GM20000 (cell line): ENCODE results near the gene ISL1.

Source experiments
- DNase-seq: peaks from one replicate; pipeline ENCODE4 v3.0.0; 2012; ENCODE audit warnings: low spot score
- TF ChIP-seq, protein P1 (sequence below): IDR thresholded peaks from 2 replicates; pipeline ENCODE4 v1.5.1; 2012; ENCODE audit warnings: mild to moderate bottlenecking, control low read depth; ENCODE audit errors: extremely low read depth, missing control alignments

Gene ISL1

DNA sequence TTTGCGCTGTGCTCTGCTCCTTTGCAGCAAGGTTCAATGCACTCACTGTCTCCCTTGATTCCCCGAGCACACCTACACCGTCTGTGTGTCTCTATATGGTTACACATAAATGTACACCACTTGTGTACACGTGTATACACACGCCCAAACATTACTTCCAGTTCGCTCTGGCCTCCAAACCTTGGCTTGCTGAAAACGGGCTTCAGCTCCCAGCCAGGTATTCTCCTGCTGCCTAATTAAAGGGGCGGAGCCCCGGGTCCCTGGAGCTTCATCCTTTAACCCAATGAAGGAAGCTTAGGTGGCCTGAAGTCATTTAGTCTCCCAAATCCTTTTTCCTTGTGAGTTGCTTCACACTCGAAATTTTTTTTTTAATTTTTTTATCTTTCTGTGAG is 4.6 kb downstream of the ISL1 start:
- TF ChIP-seq, protein P1, sequence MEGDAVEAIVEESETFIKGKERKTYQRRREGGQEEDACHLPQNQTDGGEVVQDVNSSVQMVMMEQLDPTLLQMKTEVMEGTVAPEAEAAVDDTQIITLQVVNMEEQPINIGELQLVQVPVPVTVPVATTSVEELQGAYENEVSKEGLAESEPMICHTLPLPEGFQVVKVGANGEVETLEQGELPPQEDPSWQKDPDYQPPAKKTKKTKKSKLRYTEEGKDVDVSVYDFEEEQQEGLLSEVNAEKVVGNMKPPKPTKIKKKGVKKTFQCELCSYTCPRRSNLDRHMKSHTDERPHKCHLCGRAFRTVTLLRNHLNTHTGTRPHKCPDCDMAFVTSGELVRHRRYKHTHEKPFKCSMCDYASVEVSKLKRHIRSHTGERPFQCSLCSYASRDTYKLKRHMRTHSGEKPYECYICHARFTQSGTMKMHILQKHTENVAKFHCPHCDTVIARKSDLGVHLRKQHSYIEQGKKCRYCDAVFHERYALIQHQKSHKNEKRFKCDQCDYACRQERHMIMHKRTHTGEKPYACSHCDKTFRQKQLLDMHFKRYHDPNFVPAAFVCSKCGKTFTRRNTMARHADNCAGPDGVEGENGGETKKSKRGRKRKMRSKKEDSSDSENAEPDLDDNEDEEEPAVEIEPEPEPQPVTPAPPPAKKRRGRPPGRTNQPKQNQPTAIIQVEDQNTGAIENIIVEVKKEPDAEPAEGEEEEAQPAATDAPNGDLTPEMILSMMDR = no peak
- no peak for DNase-seq

DNA sequence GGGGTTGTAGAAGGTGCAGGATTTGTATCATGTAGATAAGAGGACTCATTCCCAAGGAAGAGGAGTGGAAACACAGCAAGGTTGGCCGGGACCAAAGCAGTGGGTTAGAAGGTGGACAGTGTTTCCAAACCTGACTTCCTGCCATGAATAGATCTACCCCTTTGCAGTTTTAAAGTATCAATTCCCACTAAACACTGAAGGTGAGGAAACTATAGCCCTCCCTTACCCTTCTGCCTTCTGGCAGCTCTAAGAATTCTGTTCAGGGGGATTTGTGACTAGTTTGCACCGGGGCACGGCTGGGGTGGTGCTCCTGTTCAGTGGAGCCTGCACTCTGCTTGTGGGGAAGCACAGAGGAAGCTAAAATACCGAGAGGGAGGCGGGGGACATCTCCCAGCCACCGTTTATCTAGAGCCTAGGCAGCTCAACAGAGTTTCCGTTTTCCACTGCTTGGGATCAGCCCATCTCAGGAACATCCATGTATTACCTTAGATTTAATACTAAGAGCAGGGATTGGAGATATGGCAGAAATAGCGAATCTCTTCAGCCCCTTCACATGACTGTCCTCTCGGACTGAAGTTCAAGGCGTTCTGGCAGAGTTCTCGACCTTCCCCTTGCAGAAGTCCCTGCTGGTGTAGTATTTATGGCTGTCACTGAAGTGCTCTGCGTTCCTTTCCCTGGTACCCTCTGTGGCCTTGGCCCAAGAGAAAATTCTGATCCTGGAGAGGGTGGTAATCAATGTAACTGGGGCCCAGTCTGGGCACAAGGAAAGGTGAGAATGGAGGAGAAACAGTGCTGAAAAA is 5.4 kb downstream of the ISL1 start:
- no peak for DNase-seq
- TF ChIP-seq, protein P1 = no peak

DNA sequence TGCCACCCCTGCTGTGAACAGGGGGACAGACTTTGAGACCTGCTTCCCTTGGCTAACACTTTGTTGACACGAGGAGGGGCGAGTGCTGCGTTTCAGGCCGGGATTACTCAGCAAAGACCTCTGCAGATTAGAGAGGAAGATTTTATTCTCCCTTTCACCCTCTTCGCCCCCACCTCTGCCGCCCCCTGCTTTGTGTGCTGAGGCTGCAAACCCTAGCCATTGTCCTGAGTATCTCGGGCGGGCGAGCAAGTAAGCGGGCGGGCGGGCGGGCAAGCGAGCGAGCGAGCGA is 6.0 kb downstream of the ISL1 start:
- no peak for DNase-seq
- TF ChIP-seq, protein P1 = no peak

DNA sequence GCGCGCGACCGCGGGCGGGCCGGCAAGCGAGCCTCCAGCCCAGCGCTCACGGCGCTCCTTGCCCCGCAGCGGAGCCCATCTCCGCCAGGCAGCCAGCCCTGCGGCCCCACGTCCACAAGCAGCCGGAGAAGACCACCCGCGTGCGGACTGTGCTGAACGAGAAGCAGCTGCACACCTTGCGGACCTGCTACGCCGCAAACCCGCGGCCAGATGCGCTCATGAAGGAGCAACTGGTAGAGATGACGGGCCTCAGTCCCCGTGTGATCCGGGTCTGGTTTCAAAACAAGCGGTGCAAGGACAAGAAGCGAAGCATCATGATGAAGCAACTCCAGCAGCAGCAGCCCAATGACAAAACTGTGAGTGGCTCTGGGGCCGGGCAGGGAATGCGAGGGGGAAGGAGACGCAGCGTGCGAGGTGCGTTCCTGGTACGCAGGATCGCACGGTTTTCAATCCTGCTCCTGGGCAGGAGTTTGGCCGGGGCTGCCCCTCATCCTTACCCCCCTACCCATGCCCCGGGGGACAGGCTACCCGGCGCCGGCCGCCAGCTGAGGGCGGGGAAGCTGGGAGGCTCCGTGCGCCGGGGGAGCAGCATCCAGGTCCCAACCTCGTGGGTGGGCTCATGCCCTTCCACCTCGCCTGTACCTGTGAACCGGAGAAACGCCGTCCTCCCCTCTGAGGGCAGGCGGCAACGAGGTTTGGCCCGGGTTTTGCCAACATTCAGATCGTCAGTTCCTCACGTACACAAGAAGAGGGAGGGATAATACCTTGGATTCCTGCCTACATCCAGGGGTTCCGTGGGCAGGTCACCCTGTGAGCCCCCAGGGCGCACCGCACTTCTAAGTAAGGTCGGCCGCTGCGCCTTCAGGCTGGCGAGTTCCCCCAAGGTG is 6.6 kb downstream of the ISL1 start:
- TF ChIP-seq, protein P1 = no peak
- no peak for DNase-seq

DNA sequence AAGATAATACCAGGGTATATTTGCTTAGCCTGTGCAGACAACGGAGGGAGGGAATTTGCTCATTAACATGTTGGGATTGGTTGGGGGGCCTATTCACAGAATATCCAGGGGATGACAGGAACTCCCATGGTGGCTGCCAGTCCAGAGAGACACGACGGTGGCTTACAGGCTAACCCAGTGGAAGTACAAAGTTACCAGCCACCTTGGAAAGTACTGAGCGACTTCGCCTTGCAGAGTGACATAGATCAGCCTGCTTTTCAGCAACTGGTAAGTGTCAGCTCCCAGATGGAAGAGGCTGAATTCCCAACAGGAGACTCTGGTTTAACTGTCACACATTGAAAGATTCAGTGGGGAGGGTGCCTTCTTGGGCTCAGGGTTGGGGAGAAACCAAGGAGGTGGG is 7.9 kb downstream of the ISL1 start:
- TF ChIP-seq, protein P1 = no peak
- no peak for DNase-seq

DNA sequence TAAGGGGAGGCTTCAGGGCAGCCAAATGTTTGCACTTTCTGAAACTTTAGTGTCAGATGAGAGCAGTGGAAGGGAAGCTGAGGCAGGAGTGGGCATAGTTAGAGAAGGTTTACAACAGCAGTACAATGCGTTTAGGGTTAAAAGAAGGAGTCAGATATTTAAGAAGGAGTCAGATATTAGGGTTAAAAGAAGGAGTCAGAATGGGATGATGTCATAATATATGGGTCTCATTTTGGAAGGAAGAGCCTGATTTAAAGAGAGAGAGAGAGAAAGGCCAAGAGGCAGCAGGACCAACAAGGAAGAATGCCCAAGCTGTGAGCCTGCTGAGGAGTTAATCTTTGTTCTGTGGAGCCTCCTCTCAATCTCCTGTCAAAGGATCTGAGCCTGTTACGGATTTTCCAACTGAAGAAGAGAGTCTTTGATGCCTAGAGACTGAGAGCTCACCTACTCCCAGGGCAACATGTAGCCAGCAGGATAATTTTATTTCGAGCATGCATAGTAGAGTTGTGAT is 9.5 kb downstream of the ISL1 start:
- TF ChIP-seq, protein P1 = no peak
- DNase-seq = no peak

GRCh38 chr5:51394609-51395008 is 11.4 kb downstream of the ISL1 start:
- no peak for DNase-seq
- TF ChIP-seq, protein P1 = no peak
